Prostate gland (tissue), 2 donors: ENCODE data around the gene IGSF10.

Experiments
- CTCF ChIP-seq, 4 experiments: fragments of 200-600 bp in 2 of 4; fragments of 450-650 bp in 2 of 4; sonication (generic) in 2 of 4; IDR thresholded peaks; 1 replicate in 3 of 4; 2 replicates in 1 of 4; pipeline ENCODE4 v1.5.1; 2016 to 2019; ENCODE audit warnings: antibody characterized with exemption in 4 of 4, mild to moderate bottlenecking in 2 of 4, moderate library complexity in 2 of 4
- POLR2A ChIP-seq: fragments of 450-650 bp; IDR thresholded peaks from one replicate; pipeline ENCODE4 v1.6.1; 2016; ENCODE audit warnings: antibody characterized with exemption, mild to moderate bottlenecking
- POLR2AphosphoS5 ChIP-seq: sonication (generic); formaldehyde crosslinking; IDR thresholded peaks from one replicate; pipeline ENCODE4 v1.6.1; 2017; ENCODE audit warnings: antibody characterized with exemption

GRCh38 chr3:151460228-151460627 is 633 bp downstream of the IGSF10 start:
- TF ChIP-seq CTCF (IDR thresholded peaks at IDR 0.05) (no peak), POLR2A (no peak), POLR2AphosphoS5 (no peak)
